HG03196 (cell line): ENCODE measurements around the gene SLAMF7.
"Not testable (repeated sequence)": the region's sequence is repeated elsewhere in the genome, so short reads cannot be mapped to it uniquely, and the experiment has no call there.

Source experiments
- ATAC-seq: cut with Tn5 transposase; IDR thresholded peaks from one replicate; pipeline ENCODE4 v1.9.1; 2021; ENCODE audit not compliant: unreplicated experiment

Gene SLAMF7

GRCh38 chr1:160772331-160772730 lies 33.3 kb downstream of the SLAMF7 start:
- no peak for ATAC-seq

GRCh38 chr1:160773093-160773492 lies 34.0 kb downstream of the SLAMF7 start:
- ATAC-seq, result no peak

DNA sequence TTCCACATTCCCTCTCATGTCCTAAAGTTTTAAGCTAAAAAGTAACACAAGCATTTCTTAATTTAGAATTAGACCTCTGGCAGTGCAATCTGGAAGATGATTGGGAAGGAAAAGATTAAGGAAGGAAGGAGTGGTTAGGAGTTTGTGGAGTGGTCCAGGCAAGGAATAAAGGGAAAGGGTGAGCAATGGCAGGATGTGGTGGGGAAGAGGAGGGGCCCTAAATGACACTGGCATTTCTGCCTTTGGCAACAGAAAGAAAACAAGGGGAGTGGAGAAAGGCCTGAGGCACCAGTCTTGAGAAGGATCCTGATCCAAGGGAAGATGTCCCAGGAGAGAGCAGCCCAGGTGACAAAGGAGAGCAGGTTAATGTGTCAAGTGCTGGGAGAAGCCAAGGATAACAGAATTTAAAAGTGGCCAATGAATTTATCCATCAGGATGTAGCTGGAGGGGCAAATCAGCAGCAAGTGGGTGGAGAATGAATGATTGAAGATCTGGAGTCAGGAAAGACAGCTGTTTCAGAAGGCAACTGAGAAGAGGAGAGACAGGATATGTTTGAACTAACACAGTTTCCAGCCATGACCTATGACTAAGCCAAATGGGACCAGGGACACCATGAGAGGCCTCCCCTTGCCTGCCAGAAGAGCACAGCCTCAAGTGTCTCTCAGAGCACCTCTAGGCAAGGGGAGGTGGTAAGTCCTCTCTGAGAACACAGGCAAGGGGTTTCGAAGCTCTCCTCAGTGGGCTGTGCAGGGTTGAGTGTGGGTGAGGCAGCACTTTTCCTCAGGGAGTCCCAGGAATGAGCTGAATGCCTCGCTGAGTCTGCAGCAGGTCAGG lies 36.1 kb downstream of the SLAMF7 start:
- no peak for ATAC-seq

GRCh38 chr1:160776178-160776577 lies 37.1 kb downstream of the SLAMF7 start:
- ATAC-seq, result no peak

DNA sequence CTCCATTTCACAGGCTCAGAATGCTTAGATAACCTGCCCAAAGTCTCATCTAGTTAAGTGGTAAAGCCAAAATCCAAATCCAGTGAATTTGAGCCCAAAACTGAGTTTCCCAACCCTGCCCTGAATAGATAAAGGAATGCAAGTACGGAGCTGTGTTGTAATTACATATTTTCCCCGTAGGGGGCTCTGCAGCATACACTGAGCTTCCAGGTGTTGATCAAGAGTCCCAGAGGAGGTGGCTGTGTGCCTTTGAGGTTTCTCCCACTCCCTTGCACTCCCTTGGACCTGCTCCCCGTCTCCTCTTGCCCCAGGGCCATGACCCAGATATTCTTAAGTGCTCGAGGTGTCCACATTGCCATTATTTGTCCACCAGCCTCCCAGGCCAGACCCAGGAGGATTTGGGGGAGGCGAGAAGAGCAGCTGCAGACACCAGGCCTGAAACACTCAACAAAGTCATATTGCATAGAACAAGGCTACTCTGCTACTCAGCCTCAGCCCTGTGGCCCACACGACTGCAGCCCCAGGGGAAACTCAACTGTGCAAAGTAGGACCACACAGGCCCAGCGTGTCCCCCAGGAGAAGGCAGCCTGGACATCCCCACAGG lies 38.5 kb downstream of the SLAMF7 start:
- no peak for ATAC-seq

DNA sequence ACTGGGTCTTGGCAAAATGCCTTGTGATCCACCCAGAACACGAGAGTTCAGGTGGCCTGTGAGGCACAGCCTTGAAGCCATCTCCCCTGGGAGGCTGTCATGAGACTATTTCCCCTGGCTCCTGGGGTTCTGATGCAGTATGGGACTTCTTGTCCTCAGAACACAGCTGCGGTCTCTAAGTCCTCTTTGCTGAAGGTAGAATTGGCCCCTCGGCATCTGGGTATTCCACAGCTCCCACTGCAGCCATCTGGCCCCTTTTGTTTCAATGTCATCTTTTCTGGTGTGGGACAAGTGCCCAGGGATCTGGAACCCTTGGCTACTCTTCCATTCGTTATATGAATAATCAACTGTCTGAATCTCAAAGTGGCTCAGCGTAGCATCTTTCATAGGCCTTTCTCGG lies 39.9 kb downstream of the SLAMF7 start:
- ATAC-seq, result no peak

DNA sequence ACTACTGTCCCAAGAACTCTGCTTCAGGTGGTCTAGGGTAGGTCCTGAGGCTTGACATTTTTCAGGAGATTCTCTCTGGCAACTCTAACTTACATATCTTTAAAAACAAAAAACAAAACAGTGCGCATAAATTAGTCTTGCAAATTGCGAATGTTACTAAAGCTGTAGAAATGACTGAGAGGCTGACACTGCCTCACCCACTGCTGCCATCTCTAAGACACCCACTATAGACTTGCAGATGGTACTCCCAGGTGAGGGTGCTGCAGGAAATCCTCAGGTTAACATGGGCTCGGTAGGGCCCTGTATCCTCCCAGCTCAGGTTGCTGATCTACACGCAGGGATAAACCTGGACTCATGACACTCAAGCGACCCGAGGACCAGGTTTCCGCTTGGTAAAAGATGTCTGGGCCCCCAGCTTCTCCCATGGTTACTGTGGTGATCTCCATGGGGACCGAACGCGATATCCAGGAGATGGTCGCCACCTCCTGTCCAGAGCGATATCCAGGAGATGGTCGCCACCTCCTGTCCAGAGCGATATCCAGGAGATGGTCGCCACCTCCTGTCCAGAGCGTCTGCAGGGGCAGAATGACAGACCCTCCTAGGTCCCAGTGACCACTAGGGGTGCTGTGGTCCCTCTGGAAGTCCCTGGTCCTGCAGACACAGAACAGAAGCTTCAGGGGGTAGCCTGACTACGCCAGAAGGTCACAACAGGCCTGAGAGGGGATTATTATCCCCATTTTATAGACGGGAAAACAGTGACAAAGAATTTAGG lies 40.8 kb downstream of the SLAMF7 start:
- no peak for ATAC-seq

- no peak for ATAC-seq
Observed at GRCh38 chr1:160780398-160780755, 41.3 kb downstream of the SLAMF7 start.

- no peak for ATAC-seq
Observed at GRCh38 chr1:160781186-160781766, 42.2 kb downstream of the SLAMF7 start.

DNA sequence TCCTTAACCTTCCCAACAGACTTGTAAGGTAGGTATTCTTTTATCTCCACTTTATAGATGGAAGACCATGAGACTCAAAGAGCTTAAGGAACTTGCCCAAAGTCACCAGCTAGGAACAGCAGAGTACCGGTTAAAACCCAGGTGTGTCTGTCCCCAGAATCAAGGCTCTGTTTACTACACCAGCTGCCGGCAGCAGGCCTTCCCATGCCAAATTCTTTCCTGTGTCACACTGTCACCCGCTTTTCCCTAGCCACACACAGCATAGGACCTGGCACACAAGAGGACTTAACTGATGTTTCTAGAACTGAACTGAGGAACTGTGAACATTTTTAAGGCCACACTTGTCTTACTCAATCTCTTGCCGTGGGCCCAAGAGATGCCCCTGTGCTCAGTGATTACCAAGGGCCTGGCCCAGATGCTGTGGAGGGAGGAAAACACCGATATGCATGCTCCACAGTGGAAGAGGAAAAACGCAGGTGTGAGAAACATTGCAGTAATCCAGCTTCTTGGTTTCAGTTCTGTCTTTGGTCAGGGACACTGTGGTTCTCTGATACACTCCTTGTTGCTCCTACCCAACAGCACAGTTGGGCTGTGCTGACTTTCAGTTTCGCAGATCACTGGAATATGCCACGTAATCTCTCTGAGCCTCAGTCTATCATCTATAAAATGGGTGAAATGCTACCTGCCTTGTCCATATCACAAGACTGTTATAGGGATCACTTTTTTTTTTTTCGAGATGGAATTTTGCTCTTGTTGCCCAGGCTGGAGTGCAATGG lies 43.1 kb downstream of the SLAMF7 start:
- peak; percentile 84 for ATAC-seq

DNA sequence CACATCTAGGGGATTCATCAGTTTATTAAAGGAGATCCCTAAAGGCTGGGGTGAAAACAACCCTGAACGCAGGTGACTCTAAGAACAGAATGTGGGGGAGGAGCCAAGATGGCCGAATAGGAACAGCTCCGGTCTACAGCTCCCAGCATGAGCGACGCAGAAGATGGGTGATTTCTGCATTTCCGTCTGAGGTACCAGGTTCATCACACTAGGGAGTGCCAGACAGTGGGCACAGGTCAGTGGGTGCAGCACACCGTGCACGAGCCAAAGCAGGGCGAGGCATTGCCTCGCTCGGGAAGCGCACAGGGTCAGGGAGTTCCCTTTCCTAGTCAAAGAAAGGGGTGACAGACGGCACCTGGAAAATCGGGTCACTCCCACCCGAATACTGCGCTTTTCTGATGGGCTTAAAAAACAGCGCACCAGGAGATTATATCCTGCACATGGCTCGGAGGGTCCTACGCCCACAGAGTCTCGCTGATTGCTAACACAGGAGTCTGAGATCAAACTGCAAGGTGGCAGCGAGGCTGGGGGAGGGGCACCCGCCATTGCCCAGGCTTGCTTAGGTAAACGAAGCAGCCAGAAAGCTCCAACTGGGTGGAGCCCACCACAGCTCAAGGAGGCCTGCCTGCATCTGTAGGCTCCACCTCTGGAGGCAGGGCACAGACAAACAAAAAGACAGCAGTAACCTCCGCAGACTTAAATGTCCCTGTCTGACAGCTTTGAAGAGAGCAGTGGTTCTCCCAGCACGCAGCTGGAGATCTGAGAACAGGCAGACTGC lies 44.1 kb downstream of the SLAMF7 start:
- ATAC-seq, result not testable (repeated sequence)

DNA sequence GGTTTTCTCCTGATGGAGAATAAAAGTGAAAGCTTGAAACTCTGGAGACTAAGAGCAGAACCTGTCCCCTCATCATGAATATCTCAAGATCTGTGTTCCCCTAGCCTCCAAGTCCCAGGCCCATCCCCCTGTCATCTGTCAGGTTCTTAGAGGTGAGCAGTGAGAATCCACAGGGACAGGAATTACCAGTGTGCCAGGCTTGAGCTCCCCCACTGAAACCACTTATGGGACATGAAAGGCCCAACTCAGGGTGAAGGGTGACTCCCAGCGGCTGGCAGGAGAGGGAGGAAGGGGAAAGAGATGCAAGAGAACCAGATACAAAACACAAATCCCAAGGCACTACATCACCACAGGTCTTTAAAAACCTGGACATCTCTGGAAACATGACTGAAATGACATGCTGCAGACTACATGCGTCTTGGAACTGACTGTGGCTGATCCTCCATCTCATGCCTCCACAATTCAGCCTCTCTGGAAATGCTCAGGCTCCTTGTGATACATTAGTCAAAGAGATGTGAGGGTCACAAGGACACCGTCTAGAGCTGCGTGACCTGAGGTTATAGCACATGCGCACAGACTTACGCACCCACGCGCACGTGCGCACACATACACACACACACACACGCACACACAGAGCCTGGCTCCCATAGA lies 50.1 kb downstream of the SLAMF7 start:
- no peak for ATAC-seq

- peak; percentile 80 for ATAC-seq
Observed at GRCh38 chr1:160789702-160790611, 50.9 kb downstream of the SLAMF7 start.

DNA sequence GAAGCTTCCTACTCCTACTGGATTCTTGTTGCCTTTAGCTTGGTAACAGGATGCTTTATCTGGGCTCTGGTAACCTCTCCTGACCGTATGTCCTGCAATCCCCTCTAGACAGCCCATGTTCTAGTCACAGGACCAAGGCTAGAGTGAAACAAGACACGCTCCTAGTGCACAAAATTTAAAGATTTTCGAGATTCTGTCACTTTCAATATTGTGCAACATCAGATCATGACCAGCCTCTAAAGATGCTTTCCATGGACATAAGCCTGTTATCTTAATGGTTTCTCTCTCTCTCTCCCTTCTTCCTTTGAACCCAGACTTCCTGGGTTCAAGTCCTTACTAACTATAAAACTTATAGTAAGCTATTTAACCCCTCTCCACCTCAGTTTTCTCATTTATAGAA lies 55.3 kb downstream of the SLAMF7 start:
- no peak for ATAC-seq

- ATAC-seq, result peak; percentile 69
Observed at GRCh38 chr1:160795951-160796383, 56.9 kb downstream of the SLAMF7 start, which contains the start of gene LY9. LY9 (plus strand) TSS chr1:160796174; CDS start chr1:160796188, 14 bp downstream.

DNA sequence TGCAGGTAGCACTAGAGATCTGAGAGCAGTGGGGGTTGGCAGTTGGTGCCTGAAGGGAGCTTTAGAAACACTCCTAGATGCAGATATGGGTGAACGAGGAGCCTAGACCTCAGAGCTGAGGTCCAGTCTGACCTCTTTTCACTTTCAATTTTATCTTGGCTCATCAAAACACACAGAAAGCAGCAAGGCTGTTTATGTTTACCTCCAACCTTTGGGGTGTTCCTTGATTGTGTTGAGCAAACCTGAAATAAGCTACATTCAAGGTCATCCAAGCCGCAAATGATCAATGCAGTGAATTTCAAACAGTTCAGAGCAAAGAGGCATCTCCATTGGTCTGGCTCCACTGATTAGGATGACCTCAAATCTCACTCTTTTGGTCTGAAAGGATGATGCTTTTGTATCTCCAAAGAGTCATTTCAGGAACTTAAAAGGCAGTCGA lies 58.2 kb downstream of the SLAMF7 start:
- no peak for ATAC-seq

DNA sequence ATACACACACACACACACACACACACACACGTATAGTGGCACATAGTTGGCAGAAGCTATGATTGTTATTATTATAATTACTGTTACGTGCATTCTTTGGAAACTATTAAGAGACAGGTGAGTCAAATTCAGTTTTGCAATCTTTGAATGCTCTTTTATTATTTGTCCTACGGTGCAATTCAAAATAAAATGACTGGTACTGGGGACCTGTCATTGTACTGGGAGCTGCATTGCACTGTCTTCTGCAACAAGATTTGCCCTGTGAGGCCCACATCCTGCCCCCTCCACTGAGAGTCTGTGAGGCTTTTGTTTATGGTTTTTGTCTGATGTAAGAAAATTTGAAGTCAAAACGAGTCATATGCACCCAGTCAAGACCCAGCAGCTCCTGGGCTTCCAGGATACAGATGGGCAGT lies 58.8 kb downstream of the SLAMF7 start:
- ATAC-seq, result no peak

GRCh38 chr1:160798439-160798838 lies 59.4 kb downstream of the SLAMF7 start:
- no peak for ATAC-seq
